ENCODE data around the gene USP48.

GRCh38 chr1:21763236-21763635, 19.7 kb downstream of the USP48 start:
- TF ChIP-seq POLR2A (IDR thresholded peaks at IDR 0.05) (no peak), CTCF (IDR thresholded peaks at IDR 0.05) (no peak)

Data from adrenal gland (tissue), 5 donors.